GM12874 (cell line): Measurements from ENCODE around the gene ARSI.

Source experiments
- CTCF ChIP-seq: IDR thresholded peaks from 2 replicates; pipeline ENCODE4 v1.5.1; 2011; ENCODE audit warnings: low read depth, mild to moderate bottlenecking, control low read depth, low read length, moderate library complexity; ENCODE audit not compliant: insufficient read depth

Gene ARSI

GRCh38 chr5:150263801-150264621 is 38.7 kb downstream of the ARSI start:
- TF ChIP-seq CTCF = no peak

- TF ChIP-seq CTCF = no peak
Observed at GRCh38 chr5:150263375-150263775, 39.3 kb downstream of the ARSI start.

- TF ChIP-seq CTCF = no peak
Observed at GRCh38 chr5:150262502-150262901, 40.2 kb downstream of the ARSI start.

GRCh38 chr5:150261231-150261630 is 41.5 kb downstream of the ARSI start:
- no peak for TF ChIP-seq CTCF

GRCh38 chr5:150258130-150258529 is 44.6 kb downstream of the ARSI start:
- TF ChIP-seq CTCF = no peak

- no peak for TF ChIP-seq CTCF
Observed at GRCh38 chr5:150257424-150257823, 45.3 kb downstream of the ARSI start.

GRCh38 chr5:150256410-150257064 is 46.2 kb downstream of the ARSI start:
- TF ChIP-seq CTCF = no peak
